HEK293T (cell line): Measurements from ENCODE around the gene A1CF.
"Not testable (repeated sequence)": the region's sequence is repeated elsewhere in the genome, so short reads cannot be mapped to it uniquely, and the experiment has no call there.

ENCODE experiments used
- CTCF ChIA-PET: fragments of 350-600 bp; formaldehyde crosslinking; extraction: SDS; loops from one replicate; lab custom pipeline; 2021; ENCODE audit warnings: antibody characterized with exemption, inconsistent platforms; lab: Yijun Ruan, JAX
- POLR2A ChIA-PET: fragments of 350-600 bp; formaldehyde crosslinking; extraction: SDS; loops from one replicate; lab custom pipeline; 2020; ENCODE audit warnings: antibody characterized with exemption, inconsistent platforms; lab: Yijun Ruan, JAX
- DNase-seq: peaks from one replicate; pipeline ENCODE4 v3.0.0; 2012; ENCODE audit warnings: mixed read lengths; ENCODE audit errors: extremely low spot score
- ARNT ChIP-seq: fragments of 450-650 bp; IDR thresholded peaks from 2 replicates; pipeline ENCODE4 v1.6.1; 2017; ENCODE audit warnings: mild to moderate bottlenecking
- BHLHE40 ChIP-seq: fragments of 450-650 bp; IDR thresholded peaks from 2 replicates; pipeline ENCODE4 v1.6.1; 2016; ENCODE audit warnings: mild to moderate bottlenecking, moderate library complexity, borderline replicate concordance
- CTBP1 ChIP-seq: fragments of 450-650 bp; IDR thresholded peaks from 2 replicates; pipeline ENCODE4 v1.6.1; 2016; ENCODE audit warnings: borderline replicate concordance
- ELF4 ChIP-seq: fragments of 450-650 bp; IDR thresholded peaks from 2 replicates; pipeline ENCODE4 v1.6.1; 2017; ENCODE audit warnings: antibody characterized with exemption
- FOXA1 ChIP-seq: fragments of 450-650 bp; IDR thresholded peaks from 2 replicates; pipeline ENCODE4 v1.6.1; 2016; ENCODE audit warnings: mild to moderate bottlenecking
- FOXK2 ChIP-seq: fragments of 450-650 bp; IDR thresholded peaks from 2 replicates; pipeline ENCODE4 v1.6.1; 2016; ENCODE audit warnings: mild to moderate bottlenecking
- FOXM1 ChIP-seq: fragments of 450-650 bp; IDR thresholded peaks from 2 replicates; pipeline ENCODE4 v1.6.1; 2017; ENCODE audit warnings: mild to moderate bottlenecking, borderline replicate concordance
- HDGF ChIP-seq: fragments of 450-650 bp; IDR thresholded peaks from 2 replicates; pipeline ENCODE4 v1.6.1; 2017; ENCODE audit warnings: antibody characterized with exemption, borderline replicate concordance
- L3MBTL2 ChIP-seq: fragments of 450-650 bp; conservative IDR thresholded peaks from 2 replicates; pipeline ENCODE4 v1.6.1; 2016; ENCODE audit warnings: mild to moderate bottlenecking
- LEF1 ChIP-seq: fragments of 450-650 bp; IDR thresholded peaks from 2 replicates; pipeline ENCODE4 v1.6.1; 2017; ENCODE audit warnings: mild to moderate bottlenecking, borderline replicate concordance
- NFRKB ChIP-seq: fragments of 450-650 bp; IDR thresholded peaks from 2 replicates; pipeline ENCODE4 v1.6.1; 2016; ENCODE audit warnings: mild to moderate bottlenecking, moderate library complexity
- PKNOX1 ChIP-seq: fragments of 450-650 bp; IDR thresholded peaks from 2 replicates; pipeline ENCODE4 v1.6.1; 2016
- SP1 ChIP-seq: fragments of 450-650 bp; IDR thresholded peaks from 2 replicates; pipeline ENCODE4 v1.6.1; 2017
- SUZ12 ChIP-seq: fragments of 450-650 bp; IDR thresholded peaks from 2 replicates; pipeline ENCODE4 v1.6.1; 2016; ENCODE audit warnings: mild to moderate bottlenecking
- TARDBP ChIP-seq: fragments of 450-650 bp; IDR thresholded peaks from 2 replicates; pipeline ENCODE4 v1.6.1; 2016
- ZNF384 ChIP-seq: fragments of 450-650 bp; IDR thresholded peaks from 2 replicates; pipeline ENCODE4 v1.6.1; 2016

A1CF gene, protein sequence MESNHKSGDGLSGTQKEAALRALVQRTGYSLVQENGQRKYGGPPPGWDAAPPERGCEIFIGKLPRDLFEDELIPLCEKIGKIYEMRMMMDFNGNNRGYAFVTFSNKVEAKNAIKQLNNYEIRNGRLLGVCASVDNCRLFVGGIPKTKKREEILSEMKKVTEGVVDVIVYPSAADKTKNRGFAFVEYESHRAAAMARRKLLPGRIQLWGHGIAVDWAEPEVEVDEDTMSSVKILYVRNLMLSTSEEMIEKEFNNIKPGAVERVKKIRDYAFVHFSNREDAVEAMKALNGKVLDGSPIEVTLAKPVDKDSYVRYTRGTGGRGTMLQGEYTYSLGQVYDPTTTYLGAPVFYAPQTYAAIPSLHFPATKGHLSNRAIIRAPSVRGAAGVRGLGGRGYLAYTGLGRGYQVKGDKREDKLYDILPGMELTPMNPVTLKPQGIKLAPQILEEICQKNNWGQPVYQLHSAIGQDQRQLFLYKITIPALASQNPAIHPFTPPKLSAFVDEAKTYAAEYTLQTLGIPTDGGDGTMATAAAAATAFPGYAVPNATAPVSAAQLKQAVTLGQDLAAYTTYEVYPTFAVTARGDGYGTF

GRCh38 chr10:50885097-50885859, at the start of gene A1CF:
TSS of gene A1CF (minus strand) at chr10:50885627. CDS start at chr10:50859940, 25,687 bp downstream.
- CTCF ChIA-PET, result interaction anchor here (1.2 kb wide), 1 partner anchor 13 kb away, joined by 3 read pairs; no protein-coding TSS in a partner anchor
- POLR2A ChIA-PET, result no interaction called here
- TF ChIP-seq FOXM1, result no peak
- no peak for TF ChIP-seq ELF4
- no peak for TF ChIP-seq BHLHE40
- no peak for TF ChIP-seq SP1
- TF ChIP-seq FOXK2, result no peak
- TF ChIP-seq NFRKB, result no peak
- DNase-seq, result no peak

GRCh38 chr10:50931948-50932431, 46.6 kb upstream of the A1CF start:
- TF ChIP-seq PKNOX1 (no peak), SUZ12 (no peak)
- ChIA-PET POLR2A (no interaction called here), CTCF (no interaction called here)
- peak; percentile 10 for DNase-seq

DNA sequence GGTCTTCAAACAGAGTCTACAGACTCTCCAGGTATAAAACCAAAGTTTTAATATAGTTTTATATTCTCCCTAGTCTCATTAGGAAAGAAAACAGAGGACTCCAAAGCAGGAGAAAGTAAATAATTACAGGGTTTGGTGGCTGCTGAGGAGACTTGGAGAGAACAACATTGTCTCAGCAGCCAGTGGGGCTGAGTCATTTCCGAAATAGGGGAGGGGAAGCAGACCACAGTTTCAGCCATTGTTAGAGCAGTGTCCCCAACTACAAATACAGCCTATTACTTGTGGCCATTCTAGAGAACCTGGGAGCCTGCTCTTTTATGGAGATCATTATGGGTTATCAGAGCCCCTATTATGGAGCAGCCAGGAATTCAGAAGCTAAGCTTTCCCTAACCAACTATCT, 44.2 kb upstream of the A1CF start:
- POLR2A ChIA-PET, result no interaction called here
- TF ChIP-seq SUZ12 (no peak), ZNF384 (no peak), TARDBP (no peak), FOXK2 (no peak), FOXM1 (no peak), CTBP1 (no peak), NFRKB (no peak), ELF4 (no peak), BHLHE40 (no peak), SP1 (no peak), L3MBTL2 (no peak), ARNT (no peak), HDGF (no peak), FOXA1 (no peak), LEF1 (no peak)
- DNase-seq, result no peak
- CTCF ChIA-PET, result no interaction called here

GRCh38 chr10:50928190-50928552, 42.7 kb upstream of the A1CF start:
- no peak for DNase-seq
- ChIA-PET CTCF (no interaction called here), POLR2A (no interaction called here)
- TF ChIP-seq FOXK2 (no peak), PKNOX1 (no peak), LEF1 (no peak), FOXM1 (no peak), SP1 (no peak)

DNA sequence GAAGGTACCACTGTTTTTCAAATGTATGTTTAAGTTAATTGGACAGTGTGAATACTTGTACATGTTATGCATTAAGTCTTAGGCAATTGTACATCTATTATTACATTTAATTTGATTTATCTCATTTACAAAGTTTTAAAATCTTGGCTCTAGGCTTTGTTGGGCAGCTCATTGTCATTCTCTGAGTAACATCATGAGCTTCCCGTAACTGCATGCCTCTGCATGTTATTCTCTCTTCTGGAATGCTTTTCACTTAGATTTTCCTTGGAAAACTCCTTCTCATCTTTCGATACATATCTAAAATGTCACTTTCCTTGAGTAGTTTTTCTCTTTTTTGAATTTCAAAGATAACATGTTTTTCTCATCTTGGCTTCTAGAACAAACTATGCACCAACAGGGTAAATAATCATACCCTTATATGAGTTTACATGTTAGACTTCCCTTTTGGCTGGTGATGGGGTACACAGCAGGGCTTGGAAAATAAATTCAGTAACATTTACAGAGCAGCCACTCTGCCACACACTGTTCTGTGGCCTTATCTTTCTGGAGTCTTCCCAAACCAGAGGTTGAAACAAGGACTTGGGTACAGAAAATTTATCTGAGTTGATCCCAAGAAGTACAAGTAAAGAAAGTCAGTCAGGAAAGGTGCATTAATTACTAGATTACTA, 42.2 kb upstream of the A1CF start:
- no peak for DNase-seq
- CTCF ChIA-PET, result no interaction called here
- TF ChIP-seq FOXM1, result no peak
- no peak for TF ChIP-seq TARDBP
- no peak for TF ChIP-seq PKNOX1
- TF ChIP-seq FOXA1, result no peak
- no peak for TF ChIP-seq LEF1
- TF ChIP-seq ZNF384, result no peak
- TF ChIP-seq BHLHE40, result no peak
- no peak for TF ChIP-seq SUZ12
- TF ChIP-seq L3MBTL2, result no peak
- TF ChIP-seq ARNT, result no peak
- no peak for TF ChIP-seq ELF4
- no peak for TF ChIP-seq NFRKB
- POLR2A ChIA-PET, result no interaction called here

DNA sequence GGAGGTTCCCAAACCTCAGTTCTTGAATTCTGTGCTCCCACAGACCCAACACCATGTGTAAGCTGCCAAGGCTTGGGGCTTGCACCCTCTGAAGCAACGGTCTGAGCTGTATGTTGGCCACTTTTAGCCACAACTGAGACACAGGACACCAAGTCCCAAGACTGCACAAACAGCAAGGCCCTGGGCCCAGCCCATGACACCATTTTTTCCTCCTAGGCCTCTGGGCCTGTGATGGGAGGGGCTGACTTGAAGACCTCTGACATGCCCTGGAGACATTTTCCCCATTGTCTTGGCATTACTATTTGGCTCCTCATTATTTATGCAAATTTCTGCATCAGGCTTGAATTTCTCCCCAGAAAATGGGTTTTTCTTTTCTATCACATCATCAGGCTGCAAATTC, 38.0 kb upstream of the A1CF start:
- POLR2A ChIA-PET, DNase-seq, CTCF ChIA-PET: not testable (repeated sequence)
